Measurements from ENCODE around the gene PLS1. TPM values are rescaled to one million over a fixed set of nuclear protein-coding genes. Genes with fewer than 3 reads are reported as not detected.

The PLS1 gene
- total RNA-seq, 1 donor from 2014 or later = 1.8 TPM

DNA sequence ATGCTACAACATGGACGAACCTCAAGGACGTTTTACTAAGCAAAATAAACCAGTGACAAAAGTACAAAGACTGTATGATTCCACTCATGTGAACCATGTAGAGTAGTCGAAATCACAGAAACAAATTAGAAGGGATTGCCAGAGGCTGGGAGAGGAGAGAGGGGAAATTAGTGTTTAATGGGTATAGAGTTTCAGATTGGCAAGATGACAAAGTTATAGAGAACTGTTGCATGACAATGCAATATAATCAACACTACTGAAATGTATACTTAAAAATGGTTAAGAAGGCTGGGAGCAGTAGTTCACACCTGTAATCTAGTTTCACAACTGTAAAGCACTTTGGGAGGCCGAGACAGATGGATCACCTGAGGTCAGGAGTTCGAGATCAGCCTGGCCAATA is 36.9 kb downstream of the PLS1 start:
- no peak for DNase-seq (ENCODE audit: low spot score in 2 of 2)
- Histone ChIP-seq H3K9me3 (no peaks in the 10 kb centered on the region), H3K4me3 (no peak overlapping the region), H3K36me3 (no peaks in the 10 kb centered on the region), H3K27me3 (no peaks in the 10 kb centered on the region), H3K4me1 (no peaks in the 10 kb centered on the region), H3K27ac (no peak overlapping the region)
- TF ChIP-seq, protein P1, sequence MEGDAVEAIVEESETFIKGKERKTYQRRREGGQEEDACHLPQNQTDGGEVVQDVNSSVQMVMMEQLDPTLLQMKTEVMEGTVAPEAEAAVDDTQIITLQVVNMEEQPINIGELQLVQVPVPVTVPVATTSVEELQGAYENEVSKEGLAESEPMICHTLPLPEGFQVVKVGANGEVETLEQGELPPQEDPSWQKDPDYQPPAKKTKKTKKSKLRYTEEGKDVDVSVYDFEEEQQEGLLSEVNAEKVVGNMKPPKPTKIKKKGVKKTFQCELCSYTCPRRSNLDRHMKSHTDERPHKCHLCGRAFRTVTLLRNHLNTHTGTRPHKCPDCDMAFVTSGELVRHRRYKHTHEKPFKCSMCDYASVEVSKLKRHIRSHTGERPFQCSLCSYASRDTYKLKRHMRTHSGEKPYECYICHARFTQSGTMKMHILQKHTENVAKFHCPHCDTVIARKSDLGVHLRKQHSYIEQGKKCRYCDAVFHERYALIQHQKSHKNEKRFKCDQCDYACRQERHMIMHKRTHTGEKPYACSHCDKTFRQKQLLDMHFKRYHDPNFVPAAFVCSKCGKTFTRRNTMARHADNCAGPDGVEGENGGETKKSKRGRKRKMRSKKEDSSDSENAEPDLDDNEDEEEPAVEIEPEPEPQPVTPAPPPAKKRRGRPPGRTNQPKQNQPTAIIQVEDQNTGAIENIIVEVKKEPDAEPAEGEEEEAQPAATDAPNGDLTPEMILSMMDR (IDR thresholded peaks at IDR 0.05) = no peak
- intact Hi-C loops (cut with DNase I) = no loop called here

- TF ChIP-seq, protein P1 (IDR thresholded peaks at IDR 0.05) = no peak
- no peak for DNase-seq (ENCODE audit: low spot score in 2 of 2)
- Histone ChIP-seq H3K4me3 (no peak overlapping the region), H3K27me3 (no peaks in the 10 kb centered on the region), H3K4me1 (no peaks in the 10 kb centered on the region), H3K27ac (no peak overlapping the region), H3K36me3 (no peaks in the 10 kb centered on the region), H3K9me3 (no peaks in the 10 kb centered on the region)
- intact Hi-C loops (cut with DNase I) = no loop called here
These were observed 39.9 kb downstream of the PLS1 start for GRCh38 chr3:142636050-142636449.

- no peak overlapping the region for H3K27ac ChIP-seq
- H3K4me1 ChIP-seq = no peaks in the 10 kb centered on the region
- H3K9me3 ChIP-seq = no peaks in the 10 kb centered on the region
- TF ChIP-seq, protein P1 (IDR thresholded peaks at IDR 0.05) = no peak
- intact Hi-C loops (cut with DNase I) = no loop called here
- no peaks in the 10 kb centered on the region for H3K27me3 ChIP-seq
- DNase-seq (ENCODE audit: low spot score in 2 of 2) = no peak
- H3K4me3 ChIP-seq = no peak overlapping the region
- H3K36me3 ChIP-seq = no peaks in the 10 kb centered on the region
These were observed 40.5 kb downstream of the PLS1 start for GRCh38 chr3:142636664-142637063.

GRCh38 chr3:142638291-142638690 is 42.1 kb downstream of the PLS1 start:
- intact Hi-C loops (cut with DNase I) = no loop called here
- H3K36me3 ChIP-seq = no peaks in the 10 kb centered on the region
- TF ChIP-seq, protein P1 (IDR thresholded peaks at IDR 0.05) = no peak
- no peaks in the 10 kb centered on the region for H3K4me1 ChIP-seq
- no peaks in the 10 kb centered on the region for H3K9me3 ChIP-seq
- no peak overlapping the region for H3K27ac ChIP-seq
- DNase-seq (ENCODE audit: low spot score in 2 of 2) = no peak
- no peaks in the 10 kb centered on the region for H3K27me3 ChIP-seq
- H3K4me3 ChIP-seq = no peak overlapping the region

GRCh38 chr3:142641504-142641903 is 45.3 kb downstream of the PLS1 start:
- H3K27me3 ChIP-seq = no peaks in the 10 kb centered on the region
- intact Hi-C loops (cut with DNase I) = no loop called here
- H3K36me3 ChIP-seq = no peaks in the 10 kb centered on the region
- TF ChIP-seq, protein P1 (IDR thresholded peaks at IDR 0.05) = no peak
- H3K9me3 ChIP-seq = no peaks in the 10 kb centered on the region
- H3K4me1 ChIP-seq = no peaks in the 10 kb centered on the region
- H3K4me3 ChIP-seq = no peak overlapping the region
- H3K27ac ChIP-seq = no peak overlapping the region
- DNase-seq (ENCODE audit: low spot score in 2 of 2) = no peak

GRCh38 chr3:142642956-142643355 is 46.8 kb downstream of the PLS1 start:
- Histone ChIP-seq H3K27me3 (no peaks in the 10 kb centered on the region), H3K27ac (no peak overlapping the region), H3K9me3 (no peaks in the 10 kb centered on the region), H3K4me3 (no peak overlapping the region), H3K36me3 (no peaks in the 10 kb centered on the region), H3K4me1 (no peaks in the 10 kb centered on the region)
- TF ChIP-seq, protein P1 (IDR thresholded peaks at IDR 0.05) = no peak
- no peak for DNase-seq (ENCODE audit: low spot score in 2 of 2)
- intact Hi-C loops (cut with DNase I) = no loop called here

Data from ascending aorta (tissue), 2 donors.